Thyroid gland (tissue), 4 donors: Measurements from ENCODE around the gene COMT. TPM values are rescaled to one million over a fixed set of nuclear protein-coding genes. Genes with fewer than 3 reads are reported as not detected.

ENCODE experiments used
- DNase-seq, 2 donors: peaks; one replicate each; pipeline ENCODE4 v3.0.0-alpha.2; 2019
- H3K27ac ChIP-seq, 3 donors: fragments of 200-600 bp; sonication (generic); 1 replicate in 2 of 3; 2 replicates in 1 of 3; pipeline ENCODE4 v1.5.1; 2016 to 2019; ENCODE audit warnings: mild to moderate bottlenecking in 1 of 3, moderate library complexity in 1 of 3
- H3K27me3 ChIP-seq: fragments of 200-600 bp; sonication (generic); one replicate; pipeline ENCODE4 v1.5.1; 2019
- H3K36me3 ChIP-seq, 2 donors: fragments of 200-600 bp; sonication (generic); one replicate each; pipeline ENCODE4 v1.5.1; 2016 to 2019
- H3K4me1 ChIP-seq, 2 donors: fragments of 200-600 bp; sonication (generic); one replicate each; pipeline ENCODE4 v1.5.1; 2017 to 2019
- H3K4me3 ChIP-seq, 3 donors: fragments of 200-600 bp; sonication (generic); replicated peaks in 1 of 3; 1 replicate in 2 of 3; 2 replicates in 1 of 3; pipeline ENCODE4 v1.5.1; 2016; ENCODE audit warnings: mild to moderate bottlenecking in 1 of 3
- H3K9me3 ChIP-seq: fragments of 200-600 bp; sonication (generic); one replicate; pipeline ENCODE4 v1.5.1; 2017
- CTCF ChIP-seq, 6 experiments: fragments of 200-600 bp in 3 of 6; fragments of 450-650 bp in 3 of 6; sonication (generic) in 3 of 6; IDR thresholded peaks; one replicate each; pipeline ENCODE4 v1.5.1; 2016 to 2019; ENCODE audit warnings: antibody characterized with exemption in 6 of 6, mild to moderate bottlenecking in 2 of 6, inconsistent platforms in 1 of 6, moderate library complexity in 1 of 6
- POLR2A ChIP-seq, 2 donors: fragments of 450-650 bp; IDR thresholded peaks; one replicate each; pipeline ENCODE4 v1.6.1; 2017; ENCODE audit warnings: antibody characterized with exemption in 2 of 2, mild to moderate bottlenecking in 2 of 2, moderate library complexity in 1 of 2
- WGBS, 2 donors: methylation state at CpG; one replicate each; pipeline ENCODE4 v1.1.5; 2017; 5-methylcytosine and 5-hydroxymethylcytosine counted together
- intact Hi-C: fragments of 100-400 bp; cut with DNase I; formaldehyde crosslinking; loops from one replicate; pipeline ENCODE4 v1.15.1; 2023
- total RNA-seq, 4 donors: library from RNA; depleted of rRNA; stranded (reverse); fragments of >200 nt; gene quantifications; one replicate each; pipeline ENCODE4 v1.2.3, GENCODE V29; 2016

The COMT gene
- total RNA-seq, 4 donors from 2014 or later, result 92.6 to 216 (median 138) TPM

- intact Hi-C loops, result no loop called here
- Histone ChIP-seq H3K36me3 (peaks cover 0 to 1% of the 10 kb centered on the region in 2 donors), H3K27me3 (no peaks in the 10 kb centered on the region), H3K9me3 (no peaks in the 10 kb centered on the region), H3K27ac (peak overlapping the region; percentile 71 to 95 (median 89)), H3K4me1 (peaks cover 31 to 33% of the 10 kb centered on the region in 2 donors), H3K4me3 (no peak overlapping the region)
- WGBS, 2 donors, result 0 to 41% methylated on average over 1 to 11 of the region's 22 CpGs
- DNase-seq, result peak; percentile 94 to 95
- TF ChIP-seq POLR2A (IDR thresholded peaks at IDR 0.05) (peak in 1 of 2 donors; percentile 15), CTCF (IDR thresholded peaks at IDR 0.05) (peak in 5 of 6 experiments; percentile 47 to 69 (median 56))
Observed at GRCh38 chr22:19962246-19962908, 20.8 kb downstream of the COMT start.

GRCh38 chr22:19962909-19963806 lies 21.6 kb downstream of the COMT start:
- Histone ChIP-seq H3K27ac (peak overlapping the region; percentile 71 to 95 (median 89)), H3K4me1 (peaks cover 29 to 33% of the 10 kb centered on the region in 2 donors), H3K36me3 (peaks cover 0 to 4% of the 10 kb centered on the region in 2 donors), H3K9me3 (no peaks in the 10 kb centered on the region), H3K4me3 (no peak overlapping the region), H3K27me3 (no peaks in the 10 kb centered on the region)
- peak in 1 of 2 donors; percentile 45 for TF ChIP-seq POLR2A (IDR thresholded peaks at IDR 0.05)
- no peak for TF ChIP-seq CTCF (IDR thresholded peaks at IDR 0.05)
- intact Hi-C loops, result no loop called here
- 47 to 56% methylated on average over 8 to 19 of the region's 30 CpGs for WGBS, 2 donors
- DNase-seq, result peak; percentile 96 to 97

- Histone ChIP-seq H3K9me3 (no peaks in the 10 kb centered on the region), H3K4me1 (peaks cover 23 to 27% of the 10 kb centered on the region in 2 donors), H3K36me3 (peaks cover 0 to 4% of the 10 kb centered on the region in 2 donors), H3K4me3 (no peak overlapping the region), H3K27ac (peak overlapping the region in 1 of 3 donors; percentile 62), H3K27me3 (no peaks in the 10 kb centered on the region)
- peak in 1 of 2 donors; percentile 39 for DNase-seq
- WGBS, 2 donors, result 83 to 89% methylated on average over 8 to 10 of the region's 12 CpGs
- no peak for TF ChIP-seq POLR2A (IDR thresholded peaks at IDR 0.05)
- no peak for TF ChIP-seq CTCF (IDR thresholded peaks at IDR 0.05)
- intact Hi-C loops, result no loop called here
Observed at GRCh38 chr22:19963863-19964642, 22.5 kb downstream of the COMT start.

- no peak for TF ChIP-seq CTCF (IDR thresholded peaks at IDR 0.05)
- TF ChIP-seq POLR2A (IDR thresholded peaks at IDR 0.05), result no peak
- Histone ChIP-seq H3K27ac (peak overlapping the region; percentile 18 to 62 (median 55)), H3K4me3 (no peak overlapping the region), H3K36me3 (peaks cover 0 to 11% of the 10 kb centered on the region in 2 donors), H3K4me1 (peaks cover 17 to 21% of the 10 kb centered on the region in 2 donors), H3K9me3 (no peaks in the 10 kb centered on the region), H3K27me3 (no peaks in the 10 kb centered on the region)
- intact Hi-C loops, result no loop called here
- no peak for DNase-seq
- 85 to 86% methylated on average over 10 to 15 of the region's 15 CpGs for WGBS, 2 donors
Observed at GRCh38 chr22:19964701-19965386, 23.3 kb downstream of the COMT start.
